SK-N-SH (cell line): ENCODE measurements around the gene ABHD17C. TPM values are rescaled to one million over a fixed set of nuclear protein-coding genes. Genes with fewer than 3 reads are reported as not detected.

ENCODE experiments used
- CTCF ChIA-PET: fragments of 300-600, 350-600 bp; formaldehyde crosslinking; extraction: SDS; loops from one replicate; lab custom pipeline; 2021; lab: Yijun Ruan, JAX
- POLR2A ChIA-PET: fragments of 350-600 bp; sonication (Branson Sonifier 250); formaldehyde crosslinking; extraction: SDS; loops from one replicate; lab custom pipeline; 2020; ENCODE audit warnings: antibody characterized with exemption, inconsistent platforms; lab: Yijun Ruan, JAX
- DNase-seq: peaks from one replicate; pipeline ENCODE4 v3.0.0; 2012
- H2AFZ ChIP-seq: fragments of 200-600 bp; sonication (generic); 2 replicates; pipeline ENCODE4 v1.8.1; 2016; ENCODE audit warnings: antibody characterized with exemption, mild to moderate bottlenecking, low read depth
- H3F3A ChIP-seq: fragments of 200-600 bp; sonication (generic); replicated peaks from 2 replicates; pipeline ENCODE3; 2016; ENCODE audit warnings: antibody characterized with exemption, mild to moderate bottlenecking; ENCODE audit not compliant: insufficient read depth
- H3K27ac ChIP-seq, 2 experiments: fragments of 200-500 bp in 1 of 2; fragments of 200-600 bp in 1 of 2; sonication (Bioruptor generic) in 1 of 2; sonication (generic), shearing (Covaris generic) in 1 of 2; 2 replicates each; pipeline versions ENCODE4 v1.5.1 to v1.6.1; 2014 to 2016; ENCODE audit warnings: low read depth in 2 of 2, inconsistent platforms in 1 of 2, low read length in 1 of 2, mild to moderate bottlenecking in 1 of 2, mixed read lengths in 1 of 2
- H3K27me3 ChIP-seq: fragments of 200-600 bp; sonication (generic), shearing (Covaris generic); 2 replicates; pipeline ENCODE4 v1.6.1; 2016; ENCODE audit warnings: mixed run types; ENCODE audit not compliant: insufficient read depth
- H3K36me3 ChIP-seq, 2 experiments: fragments of 200-500 bp in 1 of 2; fragments of 200-600 bp in 1 of 2; sonication (Bioruptor generic) in 1 of 2; sonication (generic) in 1 of 2; replicated peaks in 1 of 2; 2 replicates each; pipeline versions ENCODE3 to v1.5.1; 2014 to 2016; ENCODE audit warnings: low read length in 1 of 2, mild to moderate bottlenecking in 1 of 2; ENCODE audit not compliant: insufficient read depth in 2 of 2, control insufficient read depth in 1 of 2
- H3K4me1 ChIP-seq, 2 experiments: fragments of 200-500 bp in 1 of 2; fragments of 200-600 bp in 1 of 2; sonication (Bioruptor generic) in 1 of 2; sonication (generic), shearing (Covaris generic) in 1 of 2; 2 replicates each; pipeline versions ENCODE4 v1.5.1 to v1.6.1; 2014 to 2016; ENCODE audit warnings: low read depth in 1 of 2, low read length in 1 of 2, mixed run types in 1 of 2; ENCODE audit not compliant: insufficient read depth in 2 of 2, control insufficient read depth in 1 of 2
- H3K4me2 ChIP-seq: fragments of 200-600 bp; sonication (generic), shearing (Covaris generic); 2 replicates; pipeline ENCODE4 v1.6.1; 2017; ENCODE audit warnings: mixed run types
- H3K4me3 ChIP-seq, 2 experiments: fragments of 200-500 bp in 1 of 2; fragments of 200-600 bp in 1 of 2; sonication (Bioruptor generic) in 1 of 2; sonication (generic), shearing (Covaris generic) in 1 of 2; 2 replicates each; pipeline versions ENCODE4 v1.5.1 to v1.8.1; 2014 to 2016; ENCODE audit warnings: low read depth in 2 of 2, inconsistent platforms in 1 of 2, low read length in 1 of 2, mild to moderate bottlenecking in 1 of 2, mixed read lengths in 1 of 2, moderate library complexity in 1 of 2
- H3K79me2 ChIP-seq: fragments of 200-600 bp; sonication (generic); 2 replicates; pipeline ENCODE4 v1.8.1; 2017; ENCODE audit warnings: mild to moderate bottlenecking; ENCODE audit not compliant: insufficient read depth
- H3K9ac ChIP-seq: fragments of 200-600 bp; sonication (generic); 2 replicates; pipeline ENCODE4 v1.6.1; 2017; ENCODE audit warnings: mixed run types
- H3K9me2 ChIP-seq: fragments of 200-600 bp; sonication (generic); 2 replicates; pipeline ENCODE4 v1.6.1; 2017; ENCODE audit warnings: mixed run types
- H3K9me3 ChIP-seq: fragments of 200-600 bp; sonication (generic); 2 replicates; pipeline ENCODE4 v1.6.1; 2017; ENCODE audit warnings: mixed run types, mild to moderate bottlenecking, moderate library complexity
- H4K20me1 ChIP-seq: fragments of 200-600 bp; sonication (generic); 2 replicates; pipeline ENCODE4 v1.6.1; 2017; ENCODE audit warnings: mild to moderate bottlenecking, mixed run types; ENCODE audit not compliant: insufficient read depth
- ELF1 ChIP-seq: IDR thresholded peaks from 2 replicates; pipeline ENCODE4 v1.4.0; 2012
- EZH2phosphoT487 ChIP-seq: fragments of 200-600 bp; sonication (generic); IDR thresholded peaks from 2 replicates; pipeline ENCODE4 v1.6.1; 2017; ENCODE audit warnings: low read depth, mixed run types, mild to moderate bottlenecking, antibody characterized with exemption, moderate library complexity, borderline replicate concordance
- FOSL2 ChIP-seq: IDR thresholded peaks from 2 replicates; pipeline ENCODE4 v1.4.0; 2012; ENCODE audit warnings: low read depth, mild to moderate bottlenecking, moderate library complexity, borderline replicate concordance
- GATA2 ChIP-seq: sonication (generic); formaldehyde crosslinking; IDR thresholded peaks from 2 replicates; pipeline ENCODE4 v1.5.0; 2020; ENCODE audit warnings: mild to moderate bottlenecking, missing genetic modification reagents
- JUND ChIP-seq: IDR thresholded peaks from 2 replicates; pipeline ENCODE4 v1.4.0; 2012
- MXI1 ChIP-seq: IDR thresholded peaks from 2 replicates; pipeline ENCODE4 v1.6.1; 2012; ENCODE audit warnings: mild to moderate bottlenecking, low read depth, low read length, improper control_type of control experiment
- RAD21 ChIP-seq: IDR thresholded peaks from 2 replicates; pipeline ENCODE4 v1.6.1; 2012; ENCODE audit warnings: mild to moderate bottlenecking, low read length
- SIN3A ChIP-seq: IDR thresholded peaks from 2 replicates; pipeline ENCODE4 v1.6.1; 2012; ENCODE audit warnings: low read depth, mild to moderate bottlenecking, low read length, moderate library complexity, borderline replicate concordance
- SMC3 ChIP-seq: IDR thresholded peaks from 2 replicates; pipeline ENCODE4 v1.6.1; 2012; ENCODE audit warnings: low read depth, low read length, improper control_type of control experiment
- TAF1 ChIP-seq: IDR thresholded peaks from 2 replicates; pipeline ENCODE4 v1.6.1; 2012; ENCODE audit warnings: low read depth, mild to moderate bottlenecking, low read length, moderate library complexity, borderline replicate concordance
- TCF12 ChIP-seq: IDR thresholded peaks from 2 replicates; pipeline ENCODE4 v1.4.0; 2012
- TEAD4 ChIP-seq: IDR thresholded peaks from 2 replicates; pipeline ENCODE4 v1.4.0; 2012; ENCODE audit warnings: mild to moderate bottlenecking, borderline replicate concordance; ENCODE audit not compliant: insufficient read depth
- WGBS: methylation state at CpG from one replicate; pipeline ENCODE4 v1.1.6; 2017; ENCODE audit warnings: low lambda C conversion rate; 5-methylcytosine and 5-hydroxymethylcytosine counted together
- polyA plus RNA-seq, 3 experiments: library from polyadenylated mRNA; depleted of rRNA; stranded (reverse); fragments of >200 nt; gene quantifications; 2 replicates each; pipeline ENCODE4 v1.2.3, GENCODE V29; 2012
- TF ChIP-seq, protein P1 (sequence below): IDR thresholded peaks from 2 replicates; pipeline ENCODE4 v1.4.0; 2012; ENCODE audit warnings: low read depth
- TF ChIP-seq, protein P2 (sequence below): IDR thresholded peaks from 2 replicates; pipeline ENCODE4 v1.6.1; 2012; ENCODE audit warnings: mild to moderate bottlenecking, low read depth, low read length, moderate library complexity
- TF ChIP-seq, protein P3 (sequence below): IDR thresholded peaks from 2 replicates; pipeline ENCODE4 v1.4.0; 2012; ENCODE audit warnings: low read depth, borderline replicate concordance

ABHD17C gene
- polyA plus RNA-seq, 1 of the 3 experiments (the other 2 are of a cell fraction), result 11.7 TPM

GRCh38 chr15:80730387-80730786, 35.3 kb downstream of the ABHD17C start:
- no peak for TF ChIP-seq ELF1
- TF ChIP-seq FOSL2, result no peak
- no peaks in the 10 kb centered on the region for H3F3A ChIP-seq
- peaks cover 0 to 5% of the 10 kb centered on the region in 2 experiments; a peak in 1 of 4 replicates for H3K4me1 ChIP-seq
- CTCF ChIA-PET, result interaction anchor here (1.7 kb wide), 1 partner anchor 49 kb away, joined by 4 read pairs; the partner anchor contains the start of gene CEMIP
- no peak overlapping the region for H3K4me3 ChIP-seq
- H3K9me2 ChIP-seq, result no peaks in the 10 kb centered on the region
- peaks cover 12% of the 10 kb centered on the region; the same call in 1 of the 2 replicates for H3K79me2 ChIP-seq
- POLR2A ChIA-PET, result no interaction called here
- no peak overlapping the region for H3K4me2 ChIP-seq
- H3K9me3 ChIP-seq, result no peaks in the 10 kb centered on the region
- no peak for DNase-seq
- H4K20me1 ChIP-seq, result no peaks in the 10 kb centered on the region
- no peak overlapping the region for H2AFZ ChIP-seq
- no peaks in the 10 kb centered on the region for H3K27me3 ChIP-seq
- H3K27ac ChIP-seq, result no peak overlapping the region
- H3K36me3 ChIP-seq, result peaks cover 0 to 7% of the 10 kb centered on the region in 2 experiments
- no peak overlapping the region for H3K9ac ChIP-seq
- 91% methylated on average over 7 of the region's 7 CpGs for WGBS

DNA sequence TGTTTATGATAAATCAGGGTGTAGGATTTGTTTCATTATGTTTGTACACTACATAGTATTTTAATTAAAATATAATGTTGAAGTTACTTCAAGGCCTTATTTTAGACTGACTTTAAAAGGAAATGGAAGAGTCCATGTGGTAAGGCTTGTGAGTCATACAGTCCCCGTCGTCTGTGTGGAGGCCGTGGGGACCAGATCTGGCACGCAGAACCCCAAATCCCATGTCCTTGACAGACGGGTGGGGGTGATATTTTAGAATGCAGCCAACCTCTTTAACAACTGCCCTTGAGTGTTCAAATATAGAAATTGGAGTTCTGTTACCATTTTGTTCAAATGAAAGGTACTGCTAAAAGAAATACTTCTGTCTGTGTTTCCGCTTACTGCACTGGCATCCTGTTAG, 35.8 kb downstream of the ABHD17C start:
- H3K4me2 ChIP-seq, result no peak overlapping the region
- peaks cover 0 to 5% of the 10 kb centered on the region in 2 experiments; a peak in 1 of 4 replicates for H3K4me1 ChIP-seq
- H3K27ac ChIP-seq, result no peak overlapping the region
- no peaks in the 10 kb centered on the region for H3F3A ChIP-seq
- no peak for DNase-seq
- no peak for TF ChIP-seq MXI1
- TF ChIP-seq SIN3A, result no peak
- no peak for TF ChIP-seq GATA2 (CRISPR knock-in tag)
- TF ChIP-seq, protein P1, sequence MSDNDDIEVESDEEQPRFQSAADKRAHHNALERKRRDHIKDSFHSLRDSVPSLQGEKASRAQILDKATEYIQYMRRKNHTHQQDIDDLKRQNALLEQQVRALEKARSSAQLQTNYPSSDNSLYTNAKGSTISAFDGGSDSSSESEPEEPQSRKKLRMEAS, result no peak
- no peak for TF ChIP-seq TEAD4
- no peak for TF ChIP-seq TAF1
- TF ChIP-seq SMC3, result no peak
- TF ChIP-seq, protein P2, sequence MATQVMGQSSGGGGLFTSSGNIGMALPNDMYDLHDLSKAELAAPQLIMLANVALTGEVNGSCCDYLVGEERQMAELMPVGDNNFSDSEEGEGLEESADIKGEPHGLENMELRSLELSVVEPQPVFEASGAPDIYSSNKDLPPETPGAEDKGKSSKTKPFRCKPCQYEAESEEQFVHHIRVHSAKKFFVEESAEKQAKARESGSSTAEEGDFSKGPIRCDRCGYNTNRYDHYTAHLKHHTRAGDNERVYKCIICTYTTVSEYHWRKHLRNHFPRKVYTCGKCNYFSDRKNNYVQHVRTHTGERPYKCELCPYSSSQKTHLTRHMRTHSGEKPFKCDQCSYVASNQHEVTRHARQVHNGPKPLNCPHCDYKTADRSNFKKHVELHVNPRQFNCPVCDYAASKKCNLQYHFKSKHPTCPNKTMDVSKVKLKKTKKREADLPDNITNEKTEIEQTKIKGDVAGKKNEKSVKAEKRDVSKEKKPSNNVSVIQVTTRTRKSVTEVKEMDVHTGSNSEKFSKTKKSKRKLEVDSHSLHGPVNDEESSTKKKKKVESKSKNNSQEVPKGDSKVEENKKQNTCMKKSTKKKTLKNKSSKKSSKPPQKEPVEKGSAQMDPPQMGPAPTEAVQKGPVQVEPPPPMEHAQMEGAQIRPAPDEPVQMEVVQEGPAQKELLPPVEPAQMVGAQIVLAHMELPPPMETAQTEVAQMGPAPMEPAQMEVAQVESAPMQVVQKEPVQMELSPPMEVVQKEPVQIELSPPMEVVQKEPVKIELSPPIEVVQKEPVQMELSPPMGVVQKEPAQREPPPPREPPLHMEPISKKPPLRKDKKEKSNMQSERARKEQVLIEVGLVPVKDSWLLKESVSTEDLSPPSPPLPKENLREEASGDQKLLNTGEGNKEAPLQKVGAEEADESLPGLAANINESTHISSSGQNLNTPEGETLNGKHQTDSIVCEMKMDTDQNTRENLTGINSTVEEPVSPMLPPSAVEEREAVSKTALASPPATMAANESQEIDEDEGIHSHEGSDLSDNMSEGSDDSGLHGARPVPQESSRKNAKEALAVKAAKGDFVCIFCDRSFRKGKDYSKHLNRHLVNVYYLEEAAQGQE, result no peak
- TF ChIP-seq TCF12, result no peak
- no peak for TF ChIP-seq JUND
- no peak for TF ChIP-seq RAD21
- TF ChIP-seq EZH2phosphoT487, result no peak
- TF ChIP-seq, protein P3, sequence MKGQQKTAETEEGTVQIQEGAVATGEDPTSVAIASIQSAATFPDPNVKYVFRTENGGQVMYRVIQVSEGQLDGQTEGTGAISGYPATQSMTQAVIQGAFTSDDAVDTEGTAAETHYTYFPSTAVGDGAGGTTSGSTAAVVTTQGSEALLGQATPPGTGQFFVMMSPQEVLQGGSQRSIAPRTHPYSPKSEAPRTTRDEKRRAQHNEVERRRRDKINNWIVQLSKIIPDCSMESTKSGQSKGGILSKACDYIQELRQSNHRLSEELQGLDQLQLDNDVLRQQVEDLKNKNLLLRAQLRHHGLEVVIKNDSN, result no peak
- H3K36me3 ChIP-seq, result peaks cover 0 to 3% of the 10 kb centered on the region in 2 experiments
- H3K9me2 ChIP-seq, result no peaks in the 10 kb centered on the region
- WGBS, result 86% methylated on average over 6 of the region's 6 CpGs
- no peaks in the 10 kb centered on the region for H4K20me1 ChIP-seq
- ChIA-PET CTCF (interaction anchor here (1.7 kb wide), 1 partner anchor 48 kb away, joined by 4 read pairs; the partner anchor contains the start of gene CEMIP), POLR2A (no interaction called here)
- no peaks in the 10 kb centered on the region for H3K9me3 ChIP-seq
- H3K27me3 ChIP-seq, result no peaks in the 10 kb centered on the region
- peaks cover 12% of the 10 kb centered on the region; the same call in 1 of the 2 replicates for H3K79me2 ChIP-seq
- no peak overlapping the region for H2AFZ ChIP-seq
- no peak overlapping the region for H3K9ac ChIP-seq
- no peak overlapping the region for H3K4me3 ChIP-seq
